Neural progenitor cell (in vitro differentiated cells): ENCODE results near the gene FAM98C. TPM values are rescaled to one million over a fixed set of nuclear protein-coding genes. Genes with fewer than 3 reads are reported as not detected.

Source experiments
- DNase-seq: peaks from one replicate; pipeline ENCODE4 v3.0.0-alpha.2; 2016; ENCODE audit warnings: low spot score
- H2AFZ ChIP-seq: fragments of 200-600 bp; sonication (generic); replicated peaks from 2 replicates; pipeline ENCODE4 v1.6.1; 2016; ENCODE audit warnings: antibody characterized with exemption
- H3F3A ChIP-seq: fragments of 200-600 bp; sonication (generic); 2 replicates; pipeline ENCODE4 v1.6.1; 2016; ENCODE audit warnings: antibody characterized with exemption, low read depth
- H3K27ac ChIP-seq: fragments of 200-600 bp; sonication (generic); 2 replicates; pipeline ENCODE4 v1.5.1; 2016; ENCODE audit warnings: mild to moderate bottlenecking
- H3K27me3 ChIP-seq: fragments of 200-600 bp; sonication (generic); 2 replicates; pipeline ENCODE4 v1.6.1; 2016; ENCODE audit warnings: mild to moderate bottlenecking, moderate library complexity
- H3K36me3 ChIP-seq: fragments of 200-600 bp; sonication (generic); 2 replicates; pipeline ENCODE4 v1.5.1; 2016
- H3K4me1 ChIP-seq: fragments of 200-600 bp; sonication (generic); 2 replicates; pipeline ENCODE4 v1.6.1; 2016; ENCODE audit warnings: mixed run types
- H3K4me2 ChIP-seq: fragments of 200-600 bp; sonication (generic); 2 replicates; pipeline ENCODE4 v1.6.1; 2016
- H3K4me3 ChIP-seq: fragments of 200-600 bp; sonication (generic); 2 replicates; pipeline ENCODE4 v1.5.1; 2016
- H3K79me2 ChIP-seq: fragments of 200-600 bp; sonication (generic); 2 replicates; pipeline ENCODE4 v1.6.1; 2016; ENCODE audit warnings: low read depth
- H3K9ac ChIP-seq: fragments of 200-600 bp; sonication (generic); 2 replicates; pipeline ENCODE4 v1.6.1; 2016
- H3K9me3 ChIP-seq: fragments of 200-600 bp; sonication (generic); 2 replicates; pipeline ENCODE4 v1.5.1; 2016; ENCODE audit warnings: low read depth
- H4K20me1 ChIP-seq: fragments of 200-600 bp; sonication (generic); 2 replicates; pipeline ENCODE4 v1.6.1; 2016; ENCODE audit warnings: low read depth
- H3K27ac Mint-ChIP-seq: 3 replicates; pipeline ENCODE4 v1.8.0; 2021; ENCODE audit warnings: mixed read lengths
- H3K27me3 Mint-ChIP-seq: 2 replicates; pipeline ENCODE4 v1.8.0; 2022; ENCODE audit warnings: low read depth, mild to moderate bottlenecking, inconsistent platforms, moderate library complexity, mixed read lengths; ENCODE audit not compliant: insufficient read depth
- H3K36me3 Mint-ChIP-seq: 3 replicates; pipeline ENCODE4 v1.8.0; 2021; ENCODE audit warnings: mixed read lengths
- H3K4me1 Mint-ChIP-seq: 3 replicates; pipeline ENCODE4 v1.8.0; 2021; ENCODE audit warnings: mixed read lengths
- H3K4me3 Mint-ChIP-seq: 3 replicates; pipeline ENCODE4 v1.8.0; 2021; ENCODE audit warnings: mild to moderate bottlenecking, moderate library complexity, mixed read lengths
- H3K9me3 Mint-ChIP-seq: 3 replicates; pipeline ENCODE4 v1.8.0; 2020; ENCODE audit warnings: mixed read lengths
- CTCF ChIP-seq: fragments of 200-600 bp; sonication (generic); IDR thresholded peaks from 2 replicates; pipeline ENCODE4 v1.5.1; 2017; ENCODE audit warnings: antibody characterized with exemption, mild to moderate bottlenecking
- EZH2 ChIP-seq: fragments of 200-600 bp; sonication (generic); IDR thresholded peaks from 2 replicates; pipeline ENCODE4 v1.6.1; 2017; ENCODE audit warnings: antibody characterized with exemption, mild to moderate bottlenecking, moderate library complexity
- EZH2phosphoT487 ChIP-seq: fragments of 200-600 bp; sonication (generic); IDR thresholded peaks from 2 replicates; pipeline ENCODE4 v1.6.1; 2017; ENCODE audit warnings: antibody characterized with exemption
- total RNA-seq: library from RNA; depleted of rRNA; stranded (reverse); fragments of >200 nt; gene quantifications from 2 replicates; pipeline ENCODE4 v1.2.3, GENCODE V29; 2015; ENCODE audit warnings: low replicate concordance

Gene FAM98C
- total RNA-seq, 1 donor from 2014 or later, result 3.5 TPM

- no peaks in the 10 kb centered on the region for H3K4me1 Mint-ChIP-seq
- Histone ChIP-seq H3K4me2 (no peak overlapping the region), H2AFZ (no peak overlapping the region), H3K9me3 (no peaks in the 10 kb centered on the region), H3K9ac (no peak overlapping the region), H3F3A (no peaks in the 10 kb centered on the region), H3K36me3 (no peaks in the 10 kb centered on the region), H3K27ac (no peak overlapping the region), H4K20me1 (peaks cover 6% of the 10 kb centered on the region), H3K4me1 (no peaks in the 10 kb centered on the region), H3K27me3 (no peaks in the 10 kb centered on the region), H3K4me3 (no peak overlapping the region), H3K79me2 (no peaks in the 10 kb centered on the region)
- H3K27me3 Mint-ChIP-seq, result peaks cover 12% of the 10 kb centered on the region
- DNase-seq, result no peak
- no peak for TF ChIP-seq CTCF
- TF ChIP-seq EZH2phosphoT487, result no peak
- TF ChIP-seq EZH2, result no peak
- H3K4me3 Mint-ChIP-seq, result no peak overlapping the region
- no peak overlapping the region for H3K27ac Mint-ChIP-seq
- H3K9me3 Mint-ChIP-seq, result peaks cover 2% of the 10 kb centered on the region
- H3K36me3 Mint-ChIP-seq, result no peaks in the 10 kb centered on the region
Measured at GRCh38 chr19:38457690-38458405, 55.0 kb downstream of the FAM98C start.

Other genes starting within 250 kb of the FAM98C start
- 3.4 and 6.5 TPM in 2 replicates for gene DPF1, start 178.9 kb upstream of the FAM98C start, total RNA-seq
- 2.0 and 4.2 TPM in 2 replicates for gene PPP1R14A, start 146.7 kb upstream of the FAM98C start, total RNA-seq
- 71.0 and 177 TPM in 2 replicates for gene SPINT2, start 138.5 kb upstream of the FAM98C start, total RNA-seq
- gene C19orf33, start 98.8 kb upstream of the FAM98C start, total RNA-seq, result not detected in 2 replicates
- gene YIF1B, start 87.1 kb upstream of the FAM98C start, total RNA-seq, result 38.1 and 92.9 TPM in 2 replicates
- gene KCNK6, start 83.2 kb upstream of the FAM98C start, total RNA-seq, result 0.92 and 2.5 TPM in 2 replicates
- 1.4 and 5.5 TPM in 2 replicates for gene CATSPERG, start 67.3 kb upstream of the FAM98C start, total RNA-seq
- 119 and 196 TPM in 2 replicates for gene PSMD8, start 28.5 kb upstream of the FAM98C start, total RNA-seq
- 1.0 TPM in 1 of 2 replicates, not detected in the other for gene GGN, start 15.1 kb upstream of the FAM98C start, total RNA-seq
- gene SPRED3, start 14.4 kb upstream of the FAM98C start, total RNA-seq, result 0.99 and 4.6 TPM in 2 replicates
- gene RASGRP4, start 23.1 kb downstream of the FAM98C start, total RNA-seq, result 0.09 TPM in 1 of 2 replicates, not detected in the other
- gene RYR1, start 30.6 kb downstream of the FAM98C start, total RNA-seq, result 0.60 and 2.2 TPM in 2 replicates
- gene MAP4K1, start 214.9 kb downstream of the FAM98C start, total RNA-seq, result 1.9 and 3.6 TPM in 2 replicates
- 261 and 432 TPM in 2 replicates for gene EIF3K, start 216.1 kb downstream of the FAM98C start, total RNA-seq
- 127 and 233 TPM in 2 replicates for gene ACTN4, start 244.6 kb downstream of the FAM98C start, total RNA-seq